Endothelial cell of umbilical vein (primary cell): ENCODE data around the gene RGS6. TPM values are rescaled to one million over a fixed set of nuclear protein-coding genes. Genes with fewer than 3 reads are reported as not detected.

Source experiments
- BruUV-seq: library from RNA; stranded (reverse); fragments of 400-500 nt; replicated peaks from 2 replicates; lab custom pipeline; 2021; lab: Mats Ljungman, UMichigan
- CTCF ChIA-PET: fragments of 300-600, 350-600 bp; sonication (Branson Sonifier 250); formaldehyde crosslinking; loops from one replicate; lab custom pipeline; 2021; ENCODE audit warnings: antibody characterized with exemption, inconsistent platforms; lab: Charles Lee
- POLR2A ChIA-PET: fragments of 300-600, 350-600 bp; sonication (Branson Sonifier 250); formaldehyde crosslinking; loops from one replicate; lab custom pipeline; 2021; ENCODE audit warnings: antibody characterized with exemption, inconsistent platforms; lab: Charles Lee
- DNase-seq: peaks from one replicate; pipeline ENCODE4 v3.0.0-alpha.2; 2011; ENCODE audit warnings: low read depth, low spot score
- FAIRE-seq: peaks from 2 replicates; lab custom pipeline; 2011; peaks lifted over from hg19 to GRCh38; lab: Jason Lieb, UNC
- H2AFZ ChIP-seq: 2 replicates; pipeline ENCODE4 v1.6.0; 2012; ENCODE audit warnings: low read depth, low read length, control low read depth, inconsistent platforms
- H3K27ac ChIP-seq: 2 replicates; pipeline ENCODE4 v1.5.1; 2011; ENCODE audit warnings: low read depth, mild to moderate bottlenecking, control low read depth, low read length, moderate library complexity; ENCODE audit not compliant: insufficient read depth
- H3K27me3 ChIP-seq, 2 experiments: 2 replicates each; pipeline versions ENCODE4 v1.6.0 to v1.6.1; 2011; ENCODE audit warnings: low read length in 2 of 2, mixed read lengths in 1 of 2; ENCODE audit not compliant: control insufficient read depth in 2 of 2, insufficient read depth in 2 of 2
- H3K36me3 ChIP-seq, 2 experiments: 2 replicates in 1 of 2; 3 replicates in 1 of 2; pipeline ENCODE4 v1.5.1; 2011; ENCODE audit warnings: low read length in 2 of 2, mild to moderate bottlenecking in 1 of 2, moderate library complexity in 1 of 2; ENCODE audit not compliant: control insufficient read depth in 2 of 2, insufficient read depth in 2 of 2; ENCODE audit errors: extremely low read depth in 1 of 2
- H3K4me1 ChIP-seq: 3 replicates; pipeline ENCODE4 v1.5.1; 2011; ENCODE audit warnings: mild to moderate bottlenecking, low read length; ENCODE audit not compliant: control insufficient read depth, insufficient read depth; ENCODE audit errors: extremely low read depth
- H3K4me2 ChIP-seq: 2 replicates; pipeline ENCODE4 v1.6.1; 2011; ENCODE audit warnings: low read length, control low read depth, mixed read lengths; ENCODE audit not compliant: insufficient read depth
- H3K4me3 ChIP-seq, 3 experiments: fragments of 200-600 bp in 1 of 3; sonication (generic), shearing (Covaris generic) in 1 of 3; replicated peaks in 1 of 3; 2 replicates each; pipeline ENCODE4 v1.5.1; 2011 to 2016; ENCODE audit warnings: control low read depth in 3 of 3, low read length in 3 of 3, mild to moderate bottlenecking in 2 of 3, inconsistent platforms in 1 of 3, low read depth in 1 of 3, moderate library complexity in 1 of 3; ENCODE audit not compliant: insufficient read depth in 1 of 3
- H3K79me2 ChIP-seq: 2 replicates; pipeline ENCODE4 v1.6.0; 2012; ENCODE audit warnings: low read length, inconsistent platforms; ENCODE audit not compliant: control insufficient read depth, insufficient read depth
- H3K9ac ChIP-seq: replicated peaks from 2 replicates; pipeline ENCODE3; 2011; ENCODE audit warnings: low read length, control low read depth; ENCODE audit not compliant: insufficient read depth; ENCODE audit errors: extremely low read depth
- H3K9me1 ChIP-seq: replicated peaks from 3 replicates; pipeline ENCODE4 v1.6.0; 2011; ENCODE audit warnings: mild to moderate bottlenecking, low read length; ENCODE audit not compliant: control insufficient read depth, insufficient read depth; ENCODE audit errors: extremely low read depth
- H3K9me3 ChIP-seq: replicated peaks from 2 replicates; pipeline ENCODE4 v1.5.1; 2012; ENCODE audit warnings: low read length, inconsistent platforms; ENCODE audit not compliant: control insufficient read depth, insufficient read depth
- H4K20me1 ChIP-seq: replicated peaks from 2 replicates; pipeline ENCODE3; 2011; ENCODE audit warnings: mild to moderate bottlenecking, low read length; ENCODE audit not compliant: control insufficient read depth, insufficient read depth; ENCODE audit errors: extremely low read depth
- EZH2 ChIP-seq: IDR thresholded peaks from 2 replicates; pipeline ENCODE4 v1.6.1; 2012; ENCODE audit warnings: borderline replicate concordance, low read depth, mild to moderate bottlenecking, moderate library complexity, low read length, inconsistent platforms; ENCODE audit not compliant: severe bottlenecking
- FOS ChIP-seq: IDR thresholded peaks from 2 replicates; pipeline ENCODE4 v1.6.1; 2011; ENCODE audit warnings: mild to moderate bottlenecking, low read length, moderate library complexity, borderline replicate concordance; ENCODE audit not compliant: insufficient read depth
- GATA2 ChIP-seq: IDR thresholded peaks from 2 replicates; pipeline ENCODE4 v1.7.0; 2011; ENCODE audit warnings: low read depth, mild to moderate bottlenecking, moderate library complexity, mixed read lengths, low read length; ENCODE audit not compliant: insufficient read length, insufficient read depth
- JUN ChIP-seq: IDR thresholded peaks from 2 replicates; pipeline ENCODE4 v1.6.1; 2011; ENCODE audit warnings: borderline replicate concordance, low read depth; ENCODE audit not compliant: insufficient read length, insufficient read depth
- MYC ChIP-seq: IDR thresholded peaks from one replicate; pipeline ENCODE4 v1.6.1; 2011; ENCODE audit warnings: mild to moderate bottlenecking, low read depth, low read length
- POLR2A ChIP-seq: IDR thresholded peaks from 2 replicates; pipeline ENCODE4 v1.6.1; 2012; ENCODE audit warnings: low read depth, mild to moderate bottlenecking, control low read depth, low read length
- POLR2AphosphoS5 ChIP-seq: IDR thresholded peaks from 2 replicates; pipeline ENCODE4 v1.6.1; 2012; ENCODE audit warnings: low read depth, mild to moderate bottlenecking, control low read depth, low read length, moderate library complexity; ENCODE audit not compliant: insufficient read depth
- dilution Hi-C: fragments of 300-500 bp; cut with MboI; formaldehyde crosslinking; loops from one replicate; pipeline ENCODE4 v1.15.0; 2019; ENCODE audit warnings: low sequenced_read_pairs; ENCODE audit not compliant: extremely low pct_ligation_motif_present
- intact Hi-C: fragments of 100-400 bp; cut with micrococcal nuclease; formaldehyde crosslinking; loops from one replicate; pipeline ENCODE4 v1.10.0; 2022
- polyA plus RNA-seq, 4 experiments: library from polyadenylated mRNA; depleted of rRNA in 3 of 4; stranded (reverse) in 3 of 4; unstranded in 1 of 4; fragments of >200 nt; gene quantifications; 2 replicates each; pipeline versions ENCODE4 v1.2.1 to v1.2.3, GENCODE V29; 2011 to 2012; ENCODE audit warnings: missing spikeins in 1 of 4
- total RNA-seq: library from RNA; stranded (reverse); gene quantifications from 2 replicates; pipeline ENCODE4 v1.2.3, GENCODE V29; 2021
- TF ChIP-seq, protein P1 (sequence below): IDR thresholded peaks from 2 replicates; pipeline ENCODE4 v1.6.1; 2011; ENCODE audit not compliant: insufficient read depth, insufficient read length
- TF ChIP-seq, protein P2 (sequence below), 2 donors: IDR thresholded peaks; 1 replicate in 1 of 2; 2 replicates in 1 of 2; pipeline ENCODE4 v1.5.1; 2011; ENCODE audit warnings: low read length in 2 of 2, mild to moderate bottlenecking in 2 of 2, moderate library complexity in 2 of 2, control low read depth in 1 of 2, inconsistent platforms in 1 of 2, low read depth in 1 of 2; ENCODE audit not compliant: insufficient read depth in 1 of 2; ENCODE audit errors: extremely low read depth in 1 of 2

Gene RGS6
- total and polyA plus RNA-seq, 2 donors (not counting 3 experiments of a cell fraction or from before 2014, with no cell fraction given): not detected

DNA sequence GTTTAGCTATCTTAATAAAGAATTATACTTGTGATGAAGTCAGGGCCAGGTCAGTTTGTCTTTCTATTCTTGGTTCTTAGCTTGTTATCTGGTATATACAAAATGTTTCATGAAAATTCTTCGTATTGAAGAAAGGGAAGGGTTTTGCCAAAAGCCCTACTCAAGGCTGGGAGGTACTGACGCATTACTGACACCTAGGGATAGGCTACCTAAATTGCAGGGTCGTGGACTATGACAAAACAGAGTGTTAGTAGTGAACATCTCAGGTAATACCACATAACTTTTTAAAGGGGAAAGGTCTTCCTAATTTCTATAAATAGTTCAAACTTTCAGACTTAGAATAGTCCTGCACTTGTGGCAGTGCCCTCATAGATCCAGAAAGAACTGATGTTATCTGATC lies 246.3 kb downstream of the RGS6 start:
- no peak for DNase-seq
- dilution Hi-C loops: no loop called here

More for the DNA sequence above, 246.3 kb downstream of the RGS6 start:
- TF ChIP-seq FOS (no peak), MYC (no peak), POLR2A (no peak), GATA2 (no peak), JUN (no peak), EZH2 (no peak), POLR2AphosphoS5 (no peak)
- TF ChIP-seq, protein P1, sequence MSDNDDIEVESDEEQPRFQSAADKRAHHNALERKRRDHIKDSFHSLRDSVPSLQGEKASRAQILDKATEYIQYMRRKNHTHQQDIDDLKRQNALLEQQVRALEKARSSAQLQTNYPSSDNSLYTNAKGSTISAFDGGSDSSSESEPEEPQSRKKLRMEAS: no peak
- TF ChIP-seq, protein P2, sequence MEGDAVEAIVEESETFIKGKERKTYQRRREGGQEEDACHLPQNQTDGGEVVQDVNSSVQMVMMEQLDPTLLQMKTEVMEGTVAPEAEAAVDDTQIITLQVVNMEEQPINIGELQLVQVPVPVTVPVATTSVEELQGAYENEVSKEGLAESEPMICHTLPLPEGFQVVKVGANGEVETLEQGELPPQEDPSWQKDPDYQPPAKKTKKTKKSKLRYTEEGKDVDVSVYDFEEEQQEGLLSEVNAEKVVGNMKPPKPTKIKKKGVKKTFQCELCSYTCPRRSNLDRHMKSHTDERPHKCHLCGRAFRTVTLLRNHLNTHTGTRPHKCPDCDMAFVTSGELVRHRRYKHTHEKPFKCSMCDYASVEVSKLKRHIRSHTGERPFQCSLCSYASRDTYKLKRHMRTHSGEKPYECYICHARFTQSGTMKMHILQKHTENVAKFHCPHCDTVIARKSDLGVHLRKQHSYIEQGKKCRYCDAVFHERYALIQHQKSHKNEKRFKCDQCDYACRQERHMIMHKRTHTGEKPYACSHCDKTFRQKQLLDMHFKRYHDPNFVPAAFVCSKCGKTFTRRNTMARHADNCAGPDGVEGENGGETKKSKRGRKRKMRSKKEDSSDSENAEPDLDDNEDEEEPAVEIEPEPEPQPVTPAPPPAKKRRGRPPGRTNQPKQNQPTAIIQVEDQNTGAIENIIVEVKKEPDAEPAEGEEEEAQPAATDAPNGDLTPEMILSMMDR (IDR thresholded peaks at IDR 0.05; ENCODE audit: extremely low read depth in 1 of 2, insufficient read depth in 1 of 2, low read depth in 1 of 2, low read length in 2 of 2): no peak
- H4K20me1 ChIP-seq: no peaks in the 10 kb centered on the region
- no peak overlapping the region for H3K4me3 ChIP-seq
- FAIRE-seq: no peak
- ChIA-PET CTCF (no interaction called here), POLR2A (no interaction called here)
- intact Hi-C loops: no loop called here
- no peak overlapping the region for H2AFZ ChIP-seq
- no peak overlapping the region for H3K9ac ChIP-seq
- H3K27ac ChIP-seq: no peak overlapping the region
- no peaks in the 10 kb centered on the region for H3K36me3 ChIP-seq
- no peaks in the 10 kb centered on the region for H3K9me1 ChIP-seq
- H3K9me3 ChIP-seq: no peaks in the 10 kb centered on the region
- H3K4me1 ChIP-seq: no peaks in the 10 kb centered on the region
- H3K79me2 ChIP-seq: no peaks in the 10 kb centered on the region
- H3K27me3 ChIP-seq: no peaks in the 10 kb centered on the region
- BruUV-seq: no TSS peak
- no peak overlapping the region for H3K4me2 ChIP-seq
